PFSK-1 (cell line): ENCODE data around the gene MSI2.

ENCODE experiments used
- FOXP2 ChIP-seq: optimal IDR thresholded peaks from 2 replicates; pipeline ENCODE3; 2011; ENCODE audit warnings: borderline replicate concordance, control low read depth, inconsistent platforms; ENCODE audit not compliant: insufficient read depth; ENCODE audit errors: extremely low read length, extremely low read depth
- POLR2AphosphoS5 ChIP-seq: IDR thresholded peaks from 2 replicates; pipeline ENCODE4 v1.6.1; 2012; ENCODE audit warnings: low read depth, mild to moderate bottlenecking, control low read depth, low read length, moderate library complexity
- REST ChIP-seq, 2 experiments: IDR thresholded peaks; 2 replicates each; pipeline versions ENCODE4 v1.6.1 to v1.8.0; 2011 to 2012; ENCODE audit warnings: low read depth in 2 of 2, low read length in 2 of 2, control low read depth in 1 of 2, inconsistent platforms in 1 of 2, mild to moderate bottlenecking in 1 of 2, moderate library complexity in 1 of 2; ENCODE audit not compliant: insufficient read depth in 1 of 2
- SIN3A ChIP-seq: IDR thresholded peaks from 2 replicates; pipeline ENCODE4 v1.6.1; 2012; ENCODE audit warnings: mild to moderate bottlenecking, low read length, moderate library complexity, borderline replicate concordance; ENCODE audit not compliant: insufficient read depth
- TAF1 ChIP-seq: IDR thresholded peaks from 2 replicates; pipeline ENCODE4 v1.6.1; 2012; ENCODE audit warnings: low read length, control low read depth, borderline replicate concordance; ENCODE audit not compliant: insufficient read depth

The MSI2 gene

DNA sequence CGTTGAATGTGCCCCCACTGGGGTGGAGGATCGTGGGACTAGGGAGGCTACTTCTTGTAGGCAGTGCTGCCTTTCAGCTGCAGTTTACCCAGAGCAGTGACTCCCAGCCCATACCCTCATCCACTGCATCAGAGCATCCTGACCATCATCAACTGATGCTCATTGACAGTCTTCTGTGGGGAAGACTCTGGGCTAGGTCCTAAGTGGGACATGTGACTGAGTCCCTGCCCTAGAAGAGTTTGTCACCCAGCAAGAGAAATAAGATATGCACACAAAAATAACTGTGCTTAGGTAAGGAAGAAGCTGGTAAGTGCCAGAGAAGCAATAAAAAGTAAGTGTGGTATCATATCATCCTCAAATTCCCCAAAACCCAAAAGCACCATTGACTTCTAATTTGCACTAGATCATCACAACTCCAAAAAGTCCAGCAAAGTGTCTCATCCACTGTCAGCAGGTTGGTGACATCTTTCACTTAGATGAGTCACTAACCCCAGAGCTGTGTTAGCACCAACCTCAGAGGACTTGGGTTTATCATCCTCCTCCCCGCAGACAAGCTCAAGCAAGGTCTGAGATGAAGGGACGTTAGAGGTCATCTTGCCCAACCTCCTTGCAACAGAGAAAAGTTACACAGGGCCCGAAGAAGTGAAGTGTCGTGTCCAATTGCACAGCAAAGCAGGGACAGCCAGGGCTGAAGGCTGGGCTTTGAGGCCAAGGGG lies 389.8 kb downstream of the MSI2 start:
- TF ChIP-seq POLR2AphosphoS5 (no peak), FOXP2 (no peak)

DNA sequence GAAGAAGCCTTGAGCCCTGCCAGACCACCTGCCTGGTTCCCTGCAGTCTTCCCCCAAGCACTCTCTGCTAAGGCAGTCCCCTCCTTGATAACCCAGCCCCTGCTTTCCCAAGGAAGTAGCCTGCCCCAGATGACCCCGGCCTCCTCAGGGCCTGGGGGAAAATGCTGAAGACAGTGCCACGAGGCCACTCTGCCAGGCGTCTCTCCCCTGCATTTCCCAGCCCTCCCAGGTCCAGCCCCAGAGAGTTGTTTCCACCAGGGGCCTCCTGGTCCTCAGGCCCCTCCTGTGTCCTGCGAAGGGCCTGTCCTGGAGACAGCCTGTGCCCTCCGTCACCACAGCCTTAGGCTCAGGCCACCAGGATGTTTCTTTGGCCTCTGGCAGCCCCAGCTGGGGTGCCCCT lies 392.4 kb downstream of the MSI2 start:
- TF ChIP-seq TAF1 (no peak), FOXP2 (no peak), REST (IDR thresholded peaks at IDR 0.05; ENCODE audit: insufficient read depth in 1 of 2, low read depth in 2 of 2, low read length in 2 of 2) (no peak), SIN3A (no peak), POLR2AphosphoS5 (no peak)

DNA sequence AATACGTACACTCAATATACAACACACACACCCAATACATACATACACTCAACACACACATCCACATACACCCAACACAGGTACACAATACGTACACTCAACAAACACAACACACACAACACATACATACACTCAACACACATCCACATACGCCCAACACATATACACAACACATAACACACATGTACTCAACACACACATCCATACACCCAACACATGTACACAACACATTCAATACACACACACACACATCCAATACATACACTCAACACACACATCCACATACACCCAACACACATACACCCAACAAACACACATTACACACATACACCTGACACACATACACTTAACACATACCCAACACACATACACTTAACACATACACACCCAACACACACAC lies 392.9 kb downstream of the MSI2 start:
- TF ChIP-seq SIN3A = no peak

DNA sequence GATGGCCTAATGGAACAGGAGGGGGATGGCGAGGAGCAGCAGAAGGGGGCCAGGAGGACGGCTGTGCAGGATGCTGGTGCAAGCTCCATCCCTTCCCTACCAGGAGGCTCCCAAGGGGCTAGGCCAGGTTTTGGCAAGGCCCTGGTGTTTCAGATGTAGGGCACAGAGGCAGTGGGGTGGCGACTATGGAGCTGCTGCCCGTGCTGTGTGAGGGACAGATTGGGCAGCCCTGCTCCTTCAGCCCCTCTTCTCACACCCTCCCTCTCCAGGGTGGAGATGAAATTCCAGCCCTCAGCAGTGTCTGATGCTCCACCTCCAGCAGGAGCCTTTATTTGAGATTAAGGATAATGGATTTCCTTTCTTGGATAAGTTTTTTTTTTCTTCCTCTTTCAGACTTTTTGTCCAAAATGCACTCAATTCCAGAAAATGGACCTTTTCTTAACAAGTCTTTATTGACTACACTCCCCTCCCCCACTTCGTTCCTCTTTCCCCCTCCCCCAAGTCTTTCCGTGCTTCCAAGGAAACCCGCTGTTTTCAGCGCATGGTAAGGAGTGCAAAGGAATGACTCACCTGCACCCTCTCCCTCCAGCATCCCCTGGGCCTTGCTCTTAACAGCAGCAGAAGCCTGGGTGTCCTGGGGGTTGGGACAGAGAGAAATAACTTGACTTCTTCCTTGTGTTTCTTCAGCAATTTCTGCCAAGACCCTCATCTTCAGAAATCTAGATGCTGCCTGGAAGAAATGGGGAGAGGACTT lies 393.6 kb downstream of the MSI2 start:
- TF ChIP-seq FOXP2 (no peak), SIN3A (no peak), REST (IDR thresholded peaks at IDR 0.05; ENCODE audit: insufficient read depth in 1 of 2, low read depth in 2 of 2, low read length in 2 of 2) (no peak), TAF1 (no peak), POLR2AphosphoS5 (no peak)

DNA sequence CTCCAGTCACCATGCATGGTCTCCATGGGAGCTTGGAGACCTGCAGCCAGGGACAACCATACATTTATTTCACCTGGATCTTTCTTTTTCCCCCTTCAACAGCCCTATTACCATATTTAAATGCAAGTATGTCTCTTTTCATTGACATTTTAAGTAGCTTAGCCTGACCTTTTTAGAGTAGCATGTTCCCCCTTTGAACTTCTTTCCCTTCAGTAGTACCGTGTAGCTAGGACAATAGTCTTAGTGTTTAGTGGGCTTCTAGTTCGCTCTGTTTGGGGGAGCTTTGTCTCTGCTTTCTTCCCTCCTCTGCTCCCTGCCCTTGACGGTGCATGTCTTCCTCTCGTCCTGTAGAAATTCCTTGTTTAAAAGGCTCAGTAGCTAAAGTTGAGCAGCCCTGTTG lies 394.2 kb downstream of the MSI2 start:
- no peak for TF ChIP-seq POLR2AphosphoS5
- TF ChIP-seq TAF1 = no peak
- TF ChIP-seq SIN3A = no peak
- TF ChIP-seq FOXP2 = no peak
- no peak for TF ChIP-seq REST (IDR thresholded peaks at IDR 0.05; ENCODE audit: insufficient read depth in 1 of 2, low read depth in 2 of 2, low read length in 2 of 2)

- no peak for TF ChIP-seq SIN3A
Observed at GRCh38 chr17:57651451-57651850, 395.1 kb downstream of the MSI2 start.
